ENCODE measurements around the gene RIT2.
A peak's percentile ranks its signal among the peaks of the same experiment; 100 is the strongest.
"Not testable (repeated sequence)": the region's sequence is repeated elsewhere in the genome, so short reads cannot be mapped to it uniquely, and the experiment has no call there.

The RIT2 gene

GRCh38 chr18:42821492-42821891 lies 294.0 kb downstream of the RIT2 start:
- DNase-seq: no peak

DNA sequence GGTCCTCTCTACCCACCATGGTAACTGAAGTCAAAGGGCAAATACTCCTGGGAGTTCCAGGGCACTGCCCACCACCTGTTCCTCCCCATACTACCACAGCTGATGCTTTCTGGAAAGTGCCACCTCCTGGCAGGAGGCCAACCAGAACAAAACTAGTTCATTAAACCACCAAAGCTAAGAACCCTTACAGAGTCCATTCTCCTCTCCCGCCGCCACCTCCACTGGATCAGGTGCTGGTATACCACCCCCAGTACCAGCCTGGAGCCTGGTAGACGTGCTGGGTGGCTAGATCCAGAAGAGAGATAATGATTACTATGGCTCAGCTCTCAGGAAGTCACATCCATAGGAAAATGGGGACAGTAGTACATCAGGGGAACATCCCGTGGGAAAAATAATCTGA lies 300.9 kb downstream of the RIT2 start:
- DNase-seq: no peak

- no peak for DNase-seq
Measured at GRCh38 chr18:42814184-42814583, 301.3 kb downstream of the RIT2 start.

GRCh38 chr18:42813570-42813969 lies 301.9 kb downstream of the RIT2 start:
- DNase-seq: no peak

DNA sequence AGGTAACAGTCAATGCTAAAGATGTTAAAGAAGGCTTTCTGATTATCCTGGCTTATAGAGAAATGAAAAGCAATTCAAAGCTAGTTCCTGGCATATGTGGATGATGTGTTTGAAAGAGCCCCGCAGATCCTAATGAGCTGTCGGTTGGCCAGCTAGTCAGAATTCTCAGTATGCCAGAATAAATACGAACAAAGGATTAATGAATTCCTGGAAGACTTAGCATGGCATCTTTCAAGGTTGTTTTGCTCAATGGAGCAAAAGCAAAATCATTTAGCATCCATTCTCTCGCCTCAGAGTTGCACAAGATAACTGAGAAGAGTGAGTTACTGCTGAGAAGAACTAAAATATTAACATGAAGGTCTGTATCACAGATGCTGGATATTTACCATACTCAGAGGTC lies 307.6 kb downstream of the RIT2 start:
- DNase-seq: no peak

DNA sequence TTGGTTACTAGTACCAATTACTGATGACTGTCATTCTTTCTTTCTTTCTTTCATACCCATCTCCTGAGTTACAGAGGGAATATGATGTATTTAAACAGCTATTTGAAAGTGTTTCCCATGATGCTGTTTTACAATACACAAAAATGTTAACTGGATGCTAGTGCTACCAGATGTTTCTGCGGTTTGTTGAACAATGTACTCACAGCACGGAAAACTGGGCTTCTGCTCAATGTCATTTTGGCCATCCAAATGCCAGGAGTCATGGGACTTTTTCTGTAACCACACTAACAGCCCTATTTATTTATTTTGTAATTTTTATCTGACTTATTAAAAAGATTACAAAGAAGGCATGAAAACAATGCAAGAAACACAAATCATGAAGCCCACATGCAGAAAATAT lies 313.8 kb downstream of the RIT2 start:
- no peak for DNase-seq

- DNase-seq: no peak
Measured at GRCh38 chr18:42798606-42799170, 316.8 kb downstream of the RIT2 start.

- not testable (repeated sequence) for DNase-seq
Measured at GRCh38 chr18:42795213-42795789, 320.2 kb downstream of the RIT2 start.

DNA sequence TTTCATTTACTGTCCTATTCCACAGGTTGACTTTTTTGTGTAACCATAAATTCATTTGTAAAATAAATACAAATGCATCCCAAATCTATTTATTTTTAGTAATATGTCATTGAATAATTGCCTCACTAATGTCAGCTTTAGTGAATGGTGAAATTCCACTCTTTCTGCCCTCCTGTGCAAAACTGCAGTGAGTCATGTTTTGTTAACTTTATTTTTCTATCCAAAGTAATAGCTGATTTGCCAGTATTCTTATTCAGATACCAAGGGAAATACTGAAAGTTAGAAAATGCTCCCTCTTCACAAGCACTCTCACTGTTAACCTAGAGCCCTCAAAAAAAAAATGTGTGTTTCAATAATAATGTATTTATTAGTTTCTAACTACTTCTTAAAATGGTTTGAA lies 322.8 kb downstream of the RIT2 start:
- no peak for DNase-seq

- DNase-seq: no peak
Measured at GRCh38 chr18:42784632-42785031, 330.9 kb downstream of the RIT2 start.

GRCh38 chr18:42782929-42783328 lies 332.6 kb downstream of the RIT2 start:
- DNase-seq: no peak

DNA sequence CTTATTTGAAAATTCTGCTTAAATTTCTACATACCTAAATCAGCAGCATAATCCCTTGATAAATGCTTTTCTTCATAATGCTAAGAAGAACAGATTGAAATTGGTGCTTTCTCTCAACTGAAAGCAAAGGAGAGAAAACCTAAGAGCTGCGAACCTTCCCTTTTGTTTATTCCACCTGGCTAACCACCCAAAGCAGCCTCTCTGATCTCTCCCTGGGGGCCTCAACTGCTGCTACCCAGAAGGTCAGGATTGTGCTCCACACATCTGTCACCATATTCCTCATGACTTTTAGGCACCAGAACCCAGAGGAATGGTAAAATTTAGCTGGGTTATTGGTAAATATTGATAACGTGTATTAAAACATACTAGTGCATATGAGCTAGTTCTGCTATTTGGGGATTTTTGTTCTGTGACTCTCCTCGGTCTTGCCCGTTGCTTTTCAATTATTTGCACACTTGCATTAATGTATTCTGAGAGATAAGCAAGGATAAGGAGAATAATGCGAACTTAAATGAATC lies 334.1 kb downstream of the RIT2 start:
- DNase-seq: no peak

- DNase-seq: no peak
Measured at GRCh38 chr18:42780171-42780570, 335.3 kb downstream of the RIT2 start.

DNA sequence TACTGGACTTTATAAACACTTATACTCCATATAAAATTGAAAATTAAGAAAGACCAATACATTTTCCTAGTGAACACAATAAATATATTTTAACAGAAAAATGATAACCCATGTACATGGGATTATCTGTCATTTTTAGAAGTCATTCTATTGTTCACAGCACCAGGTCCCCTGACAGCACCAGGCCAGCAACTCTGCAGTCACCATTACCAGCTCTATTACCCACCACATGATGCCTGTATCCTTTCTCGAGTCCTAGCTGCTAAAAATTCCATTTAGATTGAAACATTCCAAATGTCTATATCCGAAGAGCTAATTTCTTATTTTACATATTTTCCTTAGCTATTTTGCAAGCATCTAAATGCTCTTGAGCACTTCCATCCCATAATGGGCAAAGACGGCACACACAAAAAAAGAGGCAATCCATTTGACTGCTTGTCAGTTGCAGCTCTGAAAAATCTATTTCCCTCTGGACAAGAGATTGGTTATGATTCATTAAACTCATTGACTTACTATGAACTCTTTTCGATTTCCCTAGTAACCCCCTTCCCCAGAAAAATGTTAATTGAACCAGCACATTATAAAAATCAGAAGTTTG lies 336.9 kb downstream of the RIT2 start:
- no peak for DNase-seq

DNA sequence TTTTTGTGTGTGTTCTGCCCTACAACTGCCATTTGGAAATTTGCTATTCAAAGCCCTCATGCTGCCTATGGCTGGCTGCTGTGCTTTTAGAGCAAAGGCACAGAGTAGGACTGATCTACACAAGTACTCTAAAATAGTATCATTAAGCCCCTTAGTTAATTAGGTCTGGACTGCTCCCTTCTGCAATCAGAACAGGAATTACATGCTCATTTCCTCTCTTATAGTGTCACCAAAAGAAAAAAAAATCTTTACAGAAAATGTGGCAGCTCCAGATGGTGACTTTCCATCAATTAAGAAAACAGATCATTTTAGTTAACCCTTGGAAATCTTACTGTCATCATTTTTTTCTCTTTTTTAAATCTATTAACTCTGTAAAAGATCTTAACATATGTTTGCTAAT lies 337.5 kb downstream of the RIT2 start:
- no peak for DNase-seq

GRCh38 chr18:42773870-42774269 lies 341.6 kb downstream of the RIT2 start:
- no peak for DNase-seq

GRCh38 chr18:42771936-42772335 lies 343.5 kb downstream of the RIT2 start:
- no peak for DNase-seq

- no peak for DNase-seq
Measured at GRCh38 chr18:42765302-42765701, 350.2 kb downstream of the RIT2 start.

DNA sequence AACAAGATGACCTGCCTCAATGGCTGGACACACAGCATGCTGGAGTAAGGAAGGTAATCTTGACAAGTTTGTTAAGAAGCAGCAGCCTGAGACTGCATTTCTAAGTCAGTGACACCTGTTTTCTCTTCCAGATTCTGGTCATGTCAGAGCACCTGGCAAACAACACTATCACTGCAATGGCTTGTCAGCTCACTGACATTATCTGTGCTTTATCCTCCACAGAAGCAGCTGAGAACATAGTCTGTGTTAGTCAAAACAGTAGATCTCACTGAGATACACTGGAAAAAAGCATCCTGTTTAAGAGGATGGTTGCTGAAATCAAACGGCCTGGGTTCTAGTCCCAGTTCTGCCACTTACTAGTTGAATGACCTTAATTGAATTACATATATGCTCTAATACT lies 355.2 kb downstream of the RIT2 start:
- no peak for DNase-seq

DNA sequence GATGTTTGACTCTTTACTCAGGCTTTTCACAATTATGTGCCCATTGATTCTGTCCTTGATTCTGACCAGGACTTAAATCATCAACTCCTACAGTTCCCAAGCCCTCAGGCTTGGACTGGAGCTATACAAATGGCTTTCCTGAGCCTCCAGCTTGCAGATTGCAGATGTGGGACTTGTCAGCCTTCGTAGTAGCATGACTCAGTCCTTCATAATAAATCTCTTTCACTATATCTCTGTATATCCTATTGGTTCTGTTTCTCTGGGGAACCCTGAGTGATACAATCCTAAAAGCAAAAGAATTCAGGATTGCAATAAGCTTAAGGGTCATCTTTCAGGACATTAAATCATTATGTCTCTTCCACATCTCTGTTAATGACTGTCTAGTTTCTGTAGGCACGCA lies 356.6 kb downstream of the RIT2 start:
- no peak for DNase-seq

DNA sequence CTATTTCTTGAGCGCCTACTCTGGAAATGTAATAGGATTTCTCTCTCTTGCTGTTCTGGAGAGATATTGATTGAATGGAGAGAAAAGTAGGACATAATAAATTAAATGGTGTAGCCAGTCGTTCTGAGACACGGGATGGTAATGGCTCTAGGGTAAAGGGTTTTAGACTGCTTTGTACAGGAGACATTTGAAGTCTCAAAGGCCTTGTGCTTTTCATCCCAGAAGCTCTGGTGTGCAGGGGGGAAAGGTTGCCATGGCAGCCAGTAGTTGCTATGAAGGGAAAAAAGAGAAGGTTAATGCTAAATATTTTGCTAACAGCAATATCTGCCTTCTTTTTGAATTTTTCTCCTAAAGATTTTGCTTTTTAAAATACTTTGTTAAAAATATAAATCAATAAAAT lies 359.3 kb downstream of the RIT2 start:
- no peak for DNase-seq

DNA sequence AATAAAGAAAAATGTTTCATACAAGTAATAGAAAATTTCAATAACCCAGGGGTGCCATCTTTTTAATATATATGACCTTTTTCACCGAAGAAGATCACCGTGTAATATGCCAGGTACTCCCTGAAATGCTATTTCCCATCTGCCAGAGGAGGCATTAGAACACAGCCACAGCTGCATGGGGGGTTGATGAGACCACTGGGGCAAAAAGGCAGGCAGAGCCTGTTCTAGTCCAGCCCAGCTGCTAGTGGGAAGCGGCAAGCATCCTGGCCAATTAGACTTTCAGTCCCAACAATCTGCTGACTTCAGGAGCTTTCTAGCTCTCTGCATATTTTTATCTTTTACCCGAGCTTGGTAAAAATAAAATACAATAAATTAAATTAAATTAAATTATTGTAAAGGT lies 362.6 kb downstream of the RIT2 start:
- peak; percentile 50 for DNase-seq

DNA sequence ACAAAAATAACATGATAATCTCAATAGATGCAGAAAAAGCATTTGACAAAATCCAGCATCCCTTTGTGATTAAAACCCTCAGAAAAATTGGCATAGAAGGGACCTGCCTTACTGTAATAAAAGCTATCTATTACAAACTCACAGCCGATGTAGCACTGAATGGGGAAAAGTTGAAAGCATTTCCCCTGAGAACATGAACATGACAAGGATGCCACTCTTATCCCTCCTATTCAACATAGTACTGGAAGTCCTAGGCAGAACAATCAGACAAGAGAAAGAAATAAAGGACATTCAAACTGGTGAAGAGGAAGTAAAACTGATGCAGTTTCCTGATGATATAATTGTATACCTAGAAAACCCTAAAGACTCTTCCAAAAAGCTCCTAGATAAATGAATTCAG lies 368.7 kb downstream of the RIT2 start:
- DNase-seq: no peak

- no peak for DNase-seq
Measured at GRCh38 chr18:42745931-42746330, 369.6 kb downstream of the RIT2 start.

DNA sequence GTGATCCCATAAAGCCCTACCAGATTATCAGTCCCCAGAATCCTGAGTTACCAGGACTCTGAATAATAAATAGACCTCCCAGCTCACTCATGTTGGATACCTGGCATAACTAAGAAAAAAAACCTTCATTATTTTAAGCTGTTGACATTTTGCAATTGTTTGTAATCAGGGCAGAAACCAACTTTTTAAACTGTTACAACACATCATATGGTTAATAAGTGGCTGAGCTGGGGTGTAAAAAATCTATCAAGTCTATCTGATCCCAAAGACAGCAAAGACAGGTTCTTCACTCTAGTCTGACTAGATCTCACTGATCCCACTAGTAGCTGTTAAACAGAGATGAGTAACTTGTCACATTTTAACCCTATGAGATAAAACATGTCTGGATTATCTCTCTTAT lies 370.3 kb downstream of the RIT2 start:
- no peak for DNase-seq
